ENCODE data around the gene PMEL.
"Not testable (repeated sequence)": the region's sequence is repeated elsewhere in the genome, so short reads cannot be mapped to it uniquely, and the experiment has no call there.

PMEL gene

DNA sequence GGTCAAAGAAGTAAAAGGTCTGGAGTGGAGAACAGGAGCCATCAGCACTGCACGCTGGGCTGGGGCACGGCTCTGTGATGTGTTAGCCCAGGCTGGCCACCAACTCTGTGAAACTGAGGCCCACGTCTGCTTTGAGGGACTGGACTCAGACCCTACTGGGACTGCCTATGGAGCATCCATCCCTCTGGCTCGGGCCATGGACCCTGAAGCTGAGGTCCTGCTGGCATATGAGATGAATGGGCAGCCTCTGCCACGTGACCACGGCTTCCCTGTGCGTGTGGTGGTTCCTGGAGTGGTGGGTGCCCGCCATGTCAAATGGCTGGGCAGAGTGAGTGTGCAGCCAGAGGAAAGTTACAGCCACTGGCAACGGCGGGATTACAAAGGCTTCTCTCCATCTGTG is 38.4 kb upstream of the PMEL start:
- TF ChIP-seq, protein P1, sequence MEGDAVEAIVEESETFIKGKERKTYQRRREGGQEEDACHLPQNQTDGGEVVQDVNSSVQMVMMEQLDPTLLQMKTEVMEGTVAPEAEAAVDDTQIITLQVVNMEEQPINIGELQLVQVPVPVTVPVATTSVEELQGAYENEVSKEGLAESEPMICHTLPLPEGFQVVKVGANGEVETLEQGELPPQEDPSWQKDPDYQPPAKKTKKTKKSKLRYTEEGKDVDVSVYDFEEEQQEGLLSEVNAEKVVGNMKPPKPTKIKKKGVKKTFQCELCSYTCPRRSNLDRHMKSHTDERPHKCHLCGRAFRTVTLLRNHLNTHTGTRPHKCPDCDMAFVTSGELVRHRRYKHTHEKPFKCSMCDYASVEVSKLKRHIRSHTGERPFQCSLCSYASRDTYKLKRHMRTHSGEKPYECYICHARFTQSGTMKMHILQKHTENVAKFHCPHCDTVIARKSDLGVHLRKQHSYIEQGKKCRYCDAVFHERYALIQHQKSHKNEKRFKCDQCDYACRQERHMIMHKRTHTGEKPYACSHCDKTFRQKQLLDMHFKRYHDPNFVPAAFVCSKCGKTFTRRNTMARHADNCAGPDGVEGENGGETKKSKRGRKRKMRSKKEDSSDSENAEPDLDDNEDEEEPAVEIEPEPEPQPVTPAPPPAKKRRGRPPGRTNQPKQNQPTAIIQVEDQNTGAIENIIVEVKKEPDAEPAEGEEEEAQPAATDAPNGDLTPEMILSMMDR (IDR thresholded peaks at IDR 0.05; ENCODE audit: insufficient read depth, missing control alignments) = no peak
- no peak for DNase-seq (ENCODE audit: insufficient read length, low spot score)
- FAIRE-seq = no peak

DNA sequence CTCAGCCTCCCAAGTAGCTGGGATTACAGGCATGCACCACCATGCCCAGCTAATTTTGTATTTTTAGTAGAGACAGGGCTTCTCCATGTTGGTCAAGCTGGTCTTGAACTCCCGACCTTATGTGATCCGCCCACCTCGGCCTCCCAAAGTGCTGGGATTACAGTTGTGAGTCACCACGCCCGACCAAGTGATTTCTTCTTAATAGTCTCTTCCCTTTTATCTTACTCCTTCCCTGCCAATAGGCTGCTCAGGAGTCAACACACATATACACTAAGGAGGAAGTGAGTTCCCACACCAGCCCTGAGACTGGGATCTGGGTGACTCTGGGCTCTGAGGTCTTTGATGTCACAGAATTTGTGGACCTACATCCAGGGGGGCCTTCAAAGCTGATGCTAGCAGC is 37.5 kb upstream of the PMEL start:
- not testable (repeated sequence) for DNase-seq (ENCODE audit: insufficient read length, low spot score); FAIRE-seq

DNA sequence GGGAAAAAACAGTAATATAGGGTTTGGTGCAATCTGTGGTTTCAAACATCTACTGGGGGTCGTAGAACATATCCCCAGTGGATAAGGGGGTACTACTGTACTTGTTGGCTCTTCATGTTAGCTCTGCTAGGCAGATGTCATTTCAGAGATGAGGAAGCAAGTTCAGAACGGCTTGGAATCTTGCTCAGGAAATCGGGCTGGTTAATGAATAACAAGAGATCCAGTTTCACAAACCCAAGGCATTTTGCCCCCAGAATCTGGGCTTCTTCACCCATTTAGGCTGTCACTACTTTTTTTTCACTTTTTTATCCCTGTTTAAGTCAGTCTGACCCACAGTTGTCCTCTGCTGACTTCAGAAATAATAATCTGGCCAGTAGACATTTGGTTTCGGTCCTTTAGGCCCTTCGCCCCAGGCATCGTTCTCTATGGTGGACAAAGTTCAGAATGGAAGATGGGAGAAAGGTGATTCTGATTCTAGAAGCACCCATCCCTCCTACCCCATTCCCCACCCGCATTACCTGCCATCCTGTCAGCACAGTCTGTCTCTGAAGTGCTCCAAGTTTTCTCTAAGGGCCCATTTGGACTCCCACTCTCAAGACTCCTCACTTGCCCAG is 35.8 kb upstream of the PMEL start:
- TF ChIP-seq, protein P1 (IDR thresholded peaks at IDR 0.05; ENCODE audit: insufficient read depth, missing control alignments) = no peak
- DNase-seq (ENCODE audit: insufficient read length, low spot score) (no peak), FAIRE-seq (no peak)

DNA sequence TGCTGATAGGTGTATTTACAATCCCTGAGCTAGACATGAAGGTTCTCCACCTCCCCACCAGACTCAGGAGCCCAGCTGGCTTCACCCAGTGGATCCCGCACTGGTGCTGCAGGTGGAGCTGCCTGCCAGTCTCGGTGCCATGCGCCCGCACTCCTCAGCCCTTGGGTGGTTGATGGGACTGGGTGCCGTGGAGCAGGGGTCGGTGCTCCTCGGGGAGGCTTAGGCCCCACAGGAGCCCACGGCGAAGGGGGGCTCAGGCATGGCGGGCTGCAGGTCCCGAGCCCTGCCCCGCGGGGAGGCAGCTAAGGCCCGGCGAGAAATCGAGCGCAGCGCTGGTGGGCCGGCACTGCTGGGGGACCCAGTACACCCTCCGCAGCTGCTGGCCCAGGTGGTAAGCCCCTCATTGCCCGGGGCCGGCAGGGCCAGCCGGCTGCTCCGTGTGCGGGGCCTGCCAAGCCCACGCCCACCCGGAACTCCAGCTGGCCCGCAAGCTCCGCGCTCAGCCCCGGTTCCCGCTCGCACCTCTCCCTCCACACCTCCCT is 34.2 kb upstream of the PMEL start:
- FAIRE-seq; DNase-seq (ENCODE audit: insufficient read length, low spot score): not testable (repeated sequence)

DNA sequence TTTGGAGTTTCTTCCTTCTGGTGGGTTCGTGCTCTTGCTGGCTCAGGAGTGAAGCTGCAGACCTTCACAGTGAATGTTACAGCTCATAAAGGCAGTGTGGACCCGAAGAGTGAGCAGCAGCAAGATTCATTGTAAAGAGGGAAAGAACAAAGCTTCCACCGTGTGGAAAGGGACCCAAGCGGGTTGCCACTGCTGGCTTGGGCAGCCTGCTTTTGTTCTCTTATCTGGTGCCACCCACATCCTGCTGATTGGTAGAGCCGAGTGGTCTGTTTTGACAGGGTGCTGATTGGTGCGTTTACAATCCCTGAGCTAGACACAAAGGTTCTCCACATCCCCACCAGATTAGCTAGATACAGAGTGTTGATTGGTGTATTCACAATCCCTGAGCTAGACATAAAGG is 33.7 kb upstream of the PMEL start:
- not testable (repeated sequence) for FAIRE-seq; DNase-seq (ENCODE audit: insufficient read length, low spot score)

DNA sequence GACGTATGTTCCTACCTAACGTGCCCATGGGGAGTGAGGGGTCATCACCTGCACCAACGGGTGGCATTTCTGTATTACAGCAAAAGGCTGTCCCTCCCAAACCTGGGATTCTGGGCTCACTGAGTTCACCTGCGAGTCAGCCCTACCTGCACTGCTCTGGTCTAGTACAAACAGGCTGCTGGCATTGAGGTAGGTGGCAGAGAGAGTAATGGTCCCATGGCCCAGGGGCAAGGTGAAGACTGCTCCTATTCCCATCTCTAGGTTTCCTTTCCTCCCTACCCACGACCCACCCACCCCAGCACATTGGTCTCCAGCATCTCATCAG is 31.7 kb upstream of the PMEL start:
- TF ChIP-seq, protein P1 (IDR thresholded peaks at IDR 0.05; ENCODE audit: insufficient read depth, missing control alignments) = no peak
- no peak for FAIRE-seq
- no peak for DNase-seq (ENCODE audit: insufficient read length, low spot score)

DNA sequence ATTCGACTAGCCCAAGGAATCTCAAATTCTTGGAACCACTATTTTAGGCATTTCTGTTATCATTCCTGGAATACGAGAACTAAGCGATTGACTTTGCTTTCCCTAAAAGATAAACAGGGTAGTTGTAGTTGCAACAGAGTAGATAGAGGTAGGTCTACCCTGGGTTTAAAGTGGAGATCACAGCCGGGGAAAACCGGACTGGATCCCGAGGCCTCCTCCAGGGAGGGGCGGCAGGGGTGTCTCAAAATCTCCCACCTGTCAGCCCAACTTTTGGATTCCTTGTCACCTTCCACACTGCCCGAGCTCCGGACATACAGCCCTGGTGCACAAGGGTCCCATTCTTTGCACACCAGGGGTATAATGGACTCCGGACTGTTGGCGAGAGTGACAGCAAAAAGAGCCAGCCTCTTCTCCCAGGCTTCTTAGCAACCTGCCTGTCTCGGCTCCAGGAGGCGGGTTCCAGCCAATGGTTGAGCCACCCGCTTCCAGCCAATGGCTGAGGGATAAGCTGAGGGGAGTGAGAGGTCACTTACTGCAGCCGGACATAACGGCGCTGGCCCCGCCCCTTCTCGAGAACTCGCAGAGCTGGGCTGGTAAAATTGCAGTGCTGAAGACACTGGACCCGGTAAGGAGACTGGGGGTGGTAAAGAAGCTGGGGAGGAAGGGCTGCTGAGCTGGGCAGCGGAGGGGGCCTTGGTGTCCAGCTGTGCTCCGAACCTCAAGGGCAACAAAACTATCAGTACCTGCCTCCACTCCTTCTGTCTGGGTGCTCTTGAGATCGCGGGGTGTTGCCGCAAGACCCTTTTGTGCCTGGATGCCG is 31.1 kb upstream of the PMEL start, which contains the start of gene SUOX:
TSS of gene SUOX (plus strand) at position 562 of the 820 bp plus-strand sequence. CDS start 4,946 bp downstream, outside the sequence.
- FAIRE-seq = no peak
- peak; percentile 90 for DNase-seq (ENCODE audit: insufficient read length, low spot score)
- TF ChIP-seq, protein P1 (IDR thresholded peaks at IDR 0.05; ENCODE audit: insufficient read depth, missing control alignments) = no peak

DNA sequence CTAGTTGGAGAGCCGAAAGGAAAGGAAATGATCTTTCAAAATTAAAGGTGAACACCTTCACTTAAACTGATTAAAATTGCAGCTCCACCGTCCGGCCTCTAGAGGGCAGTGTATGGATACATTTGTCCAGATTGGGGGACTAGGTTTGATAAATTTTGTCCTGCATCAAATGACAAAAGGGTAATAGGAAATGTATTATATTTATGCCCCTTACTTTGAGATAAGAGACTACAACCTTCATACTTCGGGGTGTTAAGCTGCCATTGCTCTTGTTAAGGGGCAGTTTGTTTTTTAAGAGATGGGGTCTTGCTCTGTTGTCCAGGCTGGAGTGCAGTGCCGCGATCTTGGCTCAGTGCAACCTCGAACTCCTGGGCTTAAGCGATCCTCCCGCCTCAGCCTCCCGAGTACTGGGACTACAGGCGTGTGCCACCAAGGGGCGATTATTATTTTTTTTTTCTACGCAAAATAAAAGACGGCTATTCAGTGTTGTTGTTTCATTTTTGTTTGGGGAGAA is 30.4 kb upstream of the PMEL start:
- FAIRE-seq = no peak
- DNase-seq (ENCODE audit: insufficient read length, low spot score) = no peak

More for the DNA sequence above, 30.4 kb upstream of the PMEL start:
- TF ChIP-seq, protein P1 (IDR thresholded peaks at IDR 0.05; ENCODE audit: insufficient read depth, missing control alignments) = peak; percentile 89
